Left lung (tissue), 10 donors: ENCODE measurements around the gene POLR2B. TPM values are rescaled to one million over a fixed set of nuclear protein-coding genes. Genes with fewer than 3 reads are reported as not detected.
A peak's percentile ranks its signal among the peaks of the same experiment; 100 is the strongest.

Source experiments
- ATAC-seq: fragments of 200-7000 bp; cut with Tn5 transposase; one replicate; pipeline ENCODE4 v1.9.1; 2020; ENCODE audit warnings: moderate library complexity
- DNase-seq, 4 donors: peaks; one replicate each; pipeline ENCODE4 v3.0.0-alpha.2; 2013 to 2020
- H3K27ac ChIP-seq, 2 donors: fragments of 200-600 bp; sonication (generic) in 1 of 2; one replicate each; pipeline versions ENCODE4 v1.5.0 to v1.8.0; 2020 to 2021
- H3K27me3 ChIP-seq, 2 donors: fragments of 200-600 bp; sonication (generic) in 1 of 2; one replicate each; pipeline versions ENCODE4 v1.5.0 to v1.8.0; 2020 to 2021
- H3K36me3 ChIP-seq, 2 donors: fragments of 200-600 bp; sonication (generic) in 1 of 2; one replicate each; pipeline versions ENCODE4 v1.5.0 to v1.8.0; 2020 to 2021
- H3K4me1 ChIP-seq, 2 donors: fragments of 200-600 bp; one replicate each; pipeline ENCODE4 v1.8.0; 2021
- H3K4me3 ChIP-seq, 2 donors: fragments of 200-600 bp; sonication (generic) in 1 of 2; one replicate each; pipeline versions ENCODE4 v1.5.0 to v1.8.0; 2020 to 2021; ENCODE audit warnings: mild to moderate bottlenecking in 1 of 2
- H3K9me3 ChIP-seq, 2 donors: fragments of 200-600 bp; sonication (generic) in 1 of 2; one replicate each; pipeline versions ENCODE4 v1.5.0 to v1.8.0; 2020 to 2021
- intact Hi-C, 2 donors: fragments of 100-400 bp; cut with DNase I; formaldehyde crosslinking; loops; one replicate each; pipeline versions ENCODE4 v1.11.2 to v1.14.2; 2022
- polyA plus RNA-seq, 6 donors: library from polyadenylated mRNA; unstranded; fragments of 120-200 nt; gene quantifications; one replicate each; pipeline ENCODE4 v1.2.1, GENCODE V29; 2013; ENCODE audit not compliant: insufficient read length in 6 of 6
- total RNA-seq, 2 donors: library from RNA; stranded (reverse); fragmentation: NEBNext Ultra II Directional; extraction: Animal tissue kit (Norgen Biotek cat#: 25700); gene quantifications; one replicate each; pipeline ENCODE4 v1.2.1, GENCODE V29; 2021
- TF ChIP-seq, protein P1 (sequence below), 2 donors: fragments of 200-600 bp; sonication (generic) in 1 of 2; IDR thresholded peaks; one replicate each; pipeline versions ENCODE4 v1.5.0 to v1.8.0; 2021; ENCODE audit warnings: antibody characterized with exemption in 2 of 2
- donor health status: DM: no; HTN: yes; CAD: no.
- donor health status: DM: no; HTN: no; CAD: no.

Gene POLR2B
- total and polyA plus RNA-seq, 8 donors: 62.1 to 126 (median 112) TPM

DNA sequence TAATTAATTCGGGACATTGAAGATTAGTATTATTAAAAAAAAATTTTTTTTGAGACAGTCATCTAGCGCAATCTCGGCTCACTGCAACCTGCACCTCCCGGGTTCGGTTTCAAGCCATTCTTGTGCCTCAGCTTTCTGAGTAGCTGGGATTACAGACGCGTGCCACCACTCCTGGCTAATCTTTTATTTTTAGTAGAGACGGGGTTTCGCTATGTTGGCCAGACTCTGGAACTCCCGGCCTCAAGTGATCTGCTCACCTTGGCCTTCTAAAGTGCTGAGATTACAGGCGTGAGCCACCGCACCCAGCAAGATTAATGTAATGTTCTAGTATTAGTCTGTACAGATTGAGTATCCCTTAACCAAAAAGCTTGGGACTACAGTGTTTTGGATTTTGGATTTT is 38.3 kb upstream of the POLR2B start:
- ATAC-seq: no peak
- Histone ChIP-seq H3K4me3 (no peak overlapping the region), H3K27ac (no peak overlapping the region), H3K4me1 (no peaks in the 10 kb centered on the region), H3K9me3 (no peaks in the 10 kb centered on the region), H3K27me3 (no peaks in the 10 kb centered on the region), H3K36me3 (peaks cover 0 to 26% of the 10 kb centered on the region in 2 donors)
- DNase-seq: no peak
- intact Hi-C loops: no loop called here
- TF ChIP-seq, protein P1, sequence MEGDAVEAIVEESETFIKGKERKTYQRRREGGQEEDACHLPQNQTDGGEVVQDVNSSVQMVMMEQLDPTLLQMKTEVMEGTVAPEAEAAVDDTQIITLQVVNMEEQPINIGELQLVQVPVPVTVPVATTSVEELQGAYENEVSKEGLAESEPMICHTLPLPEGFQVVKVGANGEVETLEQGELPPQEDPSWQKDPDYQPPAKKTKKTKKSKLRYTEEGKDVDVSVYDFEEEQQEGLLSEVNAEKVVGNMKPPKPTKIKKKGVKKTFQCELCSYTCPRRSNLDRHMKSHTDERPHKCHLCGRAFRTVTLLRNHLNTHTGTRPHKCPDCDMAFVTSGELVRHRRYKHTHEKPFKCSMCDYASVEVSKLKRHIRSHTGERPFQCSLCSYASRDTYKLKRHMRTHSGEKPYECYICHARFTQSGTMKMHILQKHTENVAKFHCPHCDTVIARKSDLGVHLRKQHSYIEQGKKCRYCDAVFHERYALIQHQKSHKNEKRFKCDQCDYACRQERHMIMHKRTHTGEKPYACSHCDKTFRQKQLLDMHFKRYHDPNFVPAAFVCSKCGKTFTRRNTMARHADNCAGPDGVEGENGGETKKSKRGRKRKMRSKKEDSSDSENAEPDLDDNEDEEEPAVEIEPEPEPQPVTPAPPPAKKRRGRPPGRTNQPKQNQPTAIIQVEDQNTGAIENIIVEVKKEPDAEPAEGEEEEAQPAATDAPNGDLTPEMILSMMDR (IDR thresholded peaks at IDR 0.05): no peak

DNA sequence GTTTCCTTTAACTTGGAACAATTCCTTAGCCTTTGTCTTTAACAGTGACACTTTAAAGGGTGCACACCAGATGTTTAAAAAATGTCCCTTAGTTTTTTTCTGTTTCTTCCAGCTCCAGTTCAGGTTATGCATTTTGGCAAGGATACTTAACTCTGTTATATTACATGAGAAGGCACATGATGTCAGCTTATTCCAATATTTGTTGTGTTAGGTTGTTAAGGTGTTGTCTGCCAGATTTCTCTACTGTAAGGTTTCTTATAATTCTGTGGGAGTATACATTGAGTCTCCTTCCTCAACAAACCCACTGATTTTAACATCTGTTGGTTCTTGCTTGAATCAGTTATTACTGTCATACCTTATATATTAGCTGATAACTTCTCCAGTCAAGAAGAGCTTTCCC is 37.7 kb upstream of the POLR2B start:
- intact Hi-C loops: no loop called here
- DNase-seq (no peak), ATAC-seq (no peak)
- TF ChIP-seq, protein P1 (IDR thresholded peaks at IDR 0.05): no peak
- no peak overlapping the region for H3K27ac ChIP-seq
- H3K36me3 ChIP-seq: peaks cover 0 to 26% of the 10 kb centered on the region in 2 donors
- no peaks in the 10 kb centered on the region for H3K4me1 ChIP-seq
- no peak overlapping the region for H3K4me3 ChIP-seq
- no peaks in the 10 kb centered on the region for H3K27me3 ChIP-seq
- H3K9me3 ChIP-seq: no peaks in the 10 kb centered on the region

DNA sequence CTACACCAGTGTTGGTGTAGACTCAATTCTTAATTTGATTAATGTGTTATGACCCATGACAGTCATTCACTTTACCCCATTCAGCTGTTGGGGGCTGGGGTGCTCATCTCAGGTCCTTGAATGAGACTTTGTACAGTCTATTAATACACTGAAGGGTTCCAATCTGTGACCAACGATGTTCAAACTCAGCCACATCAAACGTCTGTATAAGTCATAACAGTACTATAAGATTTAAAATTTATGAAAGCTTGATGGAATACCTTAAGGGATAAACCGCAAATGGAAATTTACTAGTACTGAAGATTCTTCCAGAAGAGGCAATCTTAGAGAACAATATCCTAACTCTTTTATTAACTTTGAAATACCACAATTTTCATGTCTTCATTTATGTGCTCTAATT is 37.3 kb upstream of the POLR2B start:
- H3K9me3 ChIP-seq: no peaks in the 10 kb centered on the region
- H3K27me3 ChIP-seq: no peaks in the 10 kb centered on the region
- ATAC-seq (no peak), DNase-seq (no peak)
- no peak overlapping the region for H3K4me3 ChIP-seq
- intact Hi-C loops: no loop called here
- H3K27ac ChIP-seq: no peak overlapping the region
- TF ChIP-seq, protein P1 (IDR thresholded peaks at IDR 0.05): no peak
- H3K4me1 ChIP-seq: no peaks in the 10 kb centered on the region
- H3K36me3 ChIP-seq: peaks cover 0 to 22% of the 10 kb centered on the region in 2 donors

DNA sequence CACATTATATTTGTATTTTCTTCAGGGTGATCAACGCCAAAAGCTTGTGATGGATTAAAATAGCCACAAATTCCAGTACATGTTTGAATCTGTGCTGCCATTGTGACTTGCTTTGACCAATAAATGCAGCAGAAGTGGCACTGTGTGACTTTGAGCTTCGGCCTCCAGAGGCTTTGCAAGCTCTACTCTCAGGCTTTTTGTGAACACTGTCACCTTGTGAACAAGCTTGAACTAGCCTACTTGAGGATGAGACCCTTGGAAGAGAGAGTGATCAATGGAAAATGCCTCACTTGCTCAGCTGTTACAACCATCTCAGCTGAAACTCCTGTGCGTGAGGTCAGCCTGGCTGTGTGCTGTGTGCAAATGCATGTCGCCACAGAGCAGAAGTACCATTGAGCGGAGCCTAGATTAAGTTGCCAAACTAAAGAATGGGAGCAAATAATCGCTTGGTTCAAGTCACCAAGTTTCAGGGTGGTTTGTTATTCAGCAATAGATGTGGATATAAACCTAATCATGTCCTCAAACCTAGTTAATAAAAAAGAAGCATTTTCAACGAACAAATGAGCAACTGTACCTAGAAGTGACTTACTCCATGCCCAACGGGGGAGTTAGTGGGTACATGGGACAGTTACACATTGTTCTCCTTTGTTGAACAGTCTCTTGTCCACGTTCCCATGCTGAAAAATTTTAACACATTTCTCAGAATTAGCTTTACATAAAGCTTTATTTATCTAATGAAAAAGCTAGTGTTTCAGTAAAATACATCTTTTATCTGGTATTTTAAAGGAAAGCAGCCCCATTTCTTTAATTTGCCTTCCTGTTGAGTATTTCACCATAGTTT is 24.8 kb upstream of the POLR2B start:
- Histone ChIP-seq H3K27ac (no peak overlapping the region), H3K4me3 (no peak overlapping the region), H3K27me3 (no peaks in the 10 kb centered on the region), H3K36me3 (no peaks in the 10 kb centered on the region), H3K4me1 (peaks cover 0 to 4% of the 10 kb centered on the region in 2 donors), H3K9me3 (no peaks in the 10 kb centered on the region)
- TF ChIP-seq, protein P1 (IDR thresholded peaks at IDR 0.05): no peak
- DNase-seq (no peak), ATAC-seq (no peak)
- intact Hi-C loops: no loop called here

DNA sequence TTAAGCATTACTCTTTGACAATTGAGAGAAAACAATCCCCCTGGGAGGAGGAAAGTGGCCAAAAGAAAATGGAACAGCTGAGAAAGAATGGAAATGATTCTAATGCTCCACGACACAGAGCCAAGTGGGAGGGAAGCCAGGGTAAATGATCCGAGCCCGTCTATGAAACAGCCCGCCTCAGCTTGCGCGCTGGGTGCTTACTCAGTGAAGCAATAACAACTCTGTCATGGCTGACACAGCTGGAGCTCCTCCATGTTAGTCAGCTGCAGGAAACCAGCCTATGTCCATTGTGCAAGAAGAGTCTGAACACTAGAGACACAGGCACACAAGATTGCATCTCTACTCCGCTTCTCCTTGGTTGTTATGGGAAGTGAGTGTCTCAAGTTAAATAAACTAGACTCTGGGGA is 20.6 kb upstream of the POLR2B start:
- Histone ChIP-seq H3K4me3 (no peak overlapping the region), H3K27me3 (no peaks in the 10 kb centered on the region), H3K9me3 (no peaks in the 10 kb centered on the region), H3K4me1 (peaks cover 0 to 6% of the 10 kb centered on the region in 2 donors), H3K27ac (peak overlapping the region; percentile 45 to 79), H3K36me3 (peaks cover 0 to 22% of the 10 kb centered on the region in 2 donors)
- TF ChIP-seq, protein P1 (IDR thresholded peaks at IDR 0.05): no peak
- DNase-seq: peak in 3 of 4 donors; percentile 77 to 88 (median 87)
- intact Hi-C loops: no loop called here
- peak; percentile 92 for ATAC-seq
